ENCODE measurements around the gene PLAC8L1. TPM values are rescaled to one million over a fixed set of nuclear protein-coding genes. Genes with fewer than 3 reads are reported as not detected.

The PLAC8L1 gene
- total RNA-seq, 1 experiment from 2014 or later = 0.52 TPM

DNA sequence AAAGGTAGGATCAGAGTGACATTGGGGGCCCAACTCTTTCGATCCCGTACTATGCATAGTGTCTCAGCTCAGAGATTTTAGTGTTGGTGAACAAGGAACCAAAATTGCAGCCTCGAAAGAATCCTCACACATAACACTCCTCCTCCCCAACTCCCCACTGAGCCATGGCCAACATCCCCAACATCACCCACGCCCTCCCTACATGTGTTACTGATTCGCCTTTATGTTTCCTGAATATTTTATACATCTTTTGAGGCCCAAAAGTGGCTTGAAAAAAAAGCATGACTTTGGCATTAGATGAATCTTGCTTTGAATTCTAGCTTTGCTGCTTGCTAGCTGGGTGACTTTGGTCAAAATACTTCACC is 45.2 kb downstream of the PLAC8L1 start:
- no peaks in the 10 kb centered on the region for H4K20me1 ChIP-seq (ENCODE audit: control insufficient read depth, insufficient read depth, insufficient read length)
- no peaks in the 10 kb centered on the region for H3K79me1 ChIP-seq (ENCODE audit: insufficient read depth, low read depth, low read length, poor library complexity, severe bottlenecking)
- H3T11ph ChIP-seq (ENCODE audit: low read length) = no peak overlapping the region
- TF ChIP-seq, protein P1, sequence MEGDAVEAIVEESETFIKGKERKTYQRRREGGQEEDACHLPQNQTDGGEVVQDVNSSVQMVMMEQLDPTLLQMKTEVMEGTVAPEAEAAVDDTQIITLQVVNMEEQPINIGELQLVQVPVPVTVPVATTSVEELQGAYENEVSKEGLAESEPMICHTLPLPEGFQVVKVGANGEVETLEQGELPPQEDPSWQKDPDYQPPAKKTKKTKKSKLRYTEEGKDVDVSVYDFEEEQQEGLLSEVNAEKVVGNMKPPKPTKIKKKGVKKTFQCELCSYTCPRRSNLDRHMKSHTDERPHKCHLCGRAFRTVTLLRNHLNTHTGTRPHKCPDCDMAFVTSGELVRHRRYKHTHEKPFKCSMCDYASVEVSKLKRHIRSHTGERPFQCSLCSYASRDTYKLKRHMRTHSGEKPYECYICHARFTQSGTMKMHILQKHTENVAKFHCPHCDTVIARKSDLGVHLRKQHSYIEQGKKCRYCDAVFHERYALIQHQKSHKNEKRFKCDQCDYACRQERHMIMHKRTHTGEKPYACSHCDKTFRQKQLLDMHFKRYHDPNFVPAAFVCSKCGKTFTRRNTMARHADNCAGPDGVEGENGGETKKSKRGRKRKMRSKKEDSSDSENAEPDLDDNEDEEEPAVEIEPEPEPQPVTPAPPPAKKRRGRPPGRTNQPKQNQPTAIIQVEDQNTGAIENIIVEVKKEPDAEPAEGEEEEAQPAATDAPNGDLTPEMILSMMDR (conservative IDR thresholded peaks at IDR 0.05) = no peak
- no peaks in the 10 kb centered on the region for H3K27me3 ChIP-seq (ENCODE audit: insufficient read depth, low read length)
- no peak overlapping the region for H2BK5ac ChIP-seq (ENCODE audit: insufficient read length, low read length)
- no peak overlapping the region for H4K8ac ChIP-seq (replicated peaks; ENCODE audit: insufficient read length, low read depth, low read length)
- no peak overlapping the region for H3K4me2 ChIP-seq (ENCODE audit: insufficient read depth, insufficient read length, low read length)
- DNase-seq = no peak
- H2BK20ac ChIP-seq (ENCODE audit: low read depth, low read length, poor library complexity, severe bottlenecking) = no peak overlapping the region
- H2BK120ac ChIP-seq (ENCODE audit: low read depth, low read length, poor library complexity, severe bottlenecking) = no peak overlapping the region
- Mint-ChIP-seq H3K9me3 (no peaks in the 10 kb centered on the region; a peak in 1 of 5 replicates), H3K36me3 (ENCODE audit: insufficient read depth in 1 of 3, low read depth in 3 of 3) (no peaks in the 10 kb centered on the region), H3K4me1 (peaks cover 0 to 5% of the 10 kb centered on the region in 2 experiments; a peak in 1 of 4 replicates), H3K4me3 (no peak overlapping the region), H3K27me3 (ENCODE audit: low read depth) (peaks cover 8% of the 10 kb centered on the region; the same call in 1 of the 2 replicates), H3K27ac (no peak overlapping the region)
- no peaks in the 10 kb centered on the region for H3K23me2 ChIP-seq (ENCODE audit: insufficient read length, low read depth, low read length, poor library complexity, severe bottlenecking)
- no peak overlapping the region for H3K14ac ChIP-seq (ENCODE audit: insufficient read depth, low read length)
- H3K79me2 ChIP-seq (ENCODE audit: insufficient read depth, low read length) = no peaks in the 10 kb centered on the region
- no peaks in the 10 kb centered on the region for H3K9me3 ChIP-seq (ENCODE audit: control insufficient read depth, low read depth, low read length)
- no peak overlapping the region for H2AK5ac ChIP-seq (ENCODE audit: insufficient read length, low read length)
- no peaks in the 10 kb centered on the region for H3K4me1 ChIP-seq (ENCODE audit: insufficient read depth, low read length)
- no peak overlapping the region for H3K56ac ChIP-seq (ENCODE audit: insufficient read length, low read depth, low read length)
- no peak overlapping the region for H4K5ac ChIP-seq (ENCODE audit: insufficient read length, low read depth, low read length)
- H3K4ac ChIP-seq (ENCODE audit: low read depth, low read length) = no peak overlapping the region
- WGBS (ENCODE audit: extremely low coverage, insufficient read length, low lambda C conversion rate) = no CpG with 5 or more reads among the region's 5 CpGs
- H3K9ac ChIP-seq (ENCODE audit: extremely low read depth, insufficient read length, low read length) = no peak overlapping the region
- no peak overlapping the region for H3K23ac ChIP-seq (ENCODE audit: insufficient read length, low read depth, low read length)
- H2AFZ ChIP-seq (ENCODE audit: low read length) = no peak overlapping the region
- no peak overlapping the region for H4K91ac ChIP-seq (ENCODE audit: insufficient read length, low read depth, low read length)
- no peak overlapping the region for H2BK15ac ChIP-seq (ENCODE audit: low read depth, low read length)
- no peak overlapping the region for H2BK12ac ChIP-seq (ENCODE audit: insufficient read length, low read depth, low read length)
- no peak overlapping the region for H3K18ac ChIP-seq (ENCODE audit: insufficient read length, low read depth, low read length)
- no peak overlapping the region for H3K27ac ChIP-seq (ENCODE audit: insufficient read length, low read depth, low read length)
